Measurements from ENCODE around the gene ADAMTS4.
A peak's percentile ranks its signal among the peaks of the same experiment; 100 is the strongest.

The ADAMTS4 gene

DNA sequence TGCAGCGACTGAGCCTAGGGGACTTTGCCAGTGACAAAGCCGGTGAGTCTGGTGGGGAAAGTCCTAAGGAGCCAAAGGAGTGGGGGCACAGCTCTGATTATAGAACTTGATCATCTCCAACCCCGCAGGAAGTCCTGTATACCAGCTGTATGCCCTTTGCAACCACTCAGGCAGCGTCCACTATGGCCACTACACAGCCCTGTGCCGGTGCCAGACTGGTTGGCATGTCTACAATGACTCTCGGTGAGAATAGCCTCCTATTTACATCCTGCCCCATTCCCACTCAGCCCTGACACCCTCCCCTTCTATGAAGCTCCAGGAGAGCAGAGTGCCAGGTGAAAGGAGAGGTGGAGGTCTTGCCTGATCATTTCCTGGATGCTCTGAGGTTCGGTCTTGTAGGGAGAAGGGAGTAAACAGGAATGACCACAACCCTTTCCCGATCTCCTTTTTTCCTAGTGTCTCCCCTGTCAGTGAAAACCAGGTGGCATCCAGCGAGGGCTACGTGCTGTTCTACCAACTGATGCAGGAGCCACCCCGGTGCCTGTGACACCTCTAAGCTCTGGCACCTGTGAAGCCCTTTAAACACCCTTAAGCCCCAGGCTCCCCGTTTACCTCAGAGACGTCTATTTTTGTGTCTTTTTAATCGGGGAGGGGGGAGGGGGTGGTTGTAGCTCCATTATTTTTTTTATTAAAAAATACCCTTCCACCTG, 33.8 kb downstream of the ADAMTS4 start:
- TF ChIP-seq, protein P1, sequence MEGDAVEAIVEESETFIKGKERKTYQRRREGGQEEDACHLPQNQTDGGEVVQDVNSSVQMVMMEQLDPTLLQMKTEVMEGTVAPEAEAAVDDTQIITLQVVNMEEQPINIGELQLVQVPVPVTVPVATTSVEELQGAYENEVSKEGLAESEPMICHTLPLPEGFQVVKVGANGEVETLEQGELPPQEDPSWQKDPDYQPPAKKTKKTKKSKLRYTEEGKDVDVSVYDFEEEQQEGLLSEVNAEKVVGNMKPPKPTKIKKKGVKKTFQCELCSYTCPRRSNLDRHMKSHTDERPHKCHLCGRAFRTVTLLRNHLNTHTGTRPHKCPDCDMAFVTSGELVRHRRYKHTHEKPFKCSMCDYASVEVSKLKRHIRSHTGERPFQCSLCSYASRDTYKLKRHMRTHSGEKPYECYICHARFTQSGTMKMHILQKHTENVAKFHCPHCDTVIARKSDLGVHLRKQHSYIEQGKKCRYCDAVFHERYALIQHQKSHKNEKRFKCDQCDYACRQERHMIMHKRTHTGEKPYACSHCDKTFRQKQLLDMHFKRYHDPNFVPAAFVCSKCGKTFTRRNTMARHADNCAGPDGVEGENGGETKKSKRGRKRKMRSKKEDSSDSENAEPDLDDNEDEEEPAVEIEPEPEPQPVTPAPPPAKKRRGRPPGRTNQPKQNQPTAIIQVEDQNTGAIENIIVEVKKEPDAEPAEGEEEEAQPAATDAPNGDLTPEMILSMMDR (IDR thresholded peaks at IDR 0.05; ENCODE audit: unreplicated experiment in 3 of 3) = no peak
- peak overlapping the region; percentile 64 to 88 (median 83) for H3K4me3 Mint-ChIP-seq
- no peaks in the 10 kb centered on the region for H3K9me3 Mint-ChIP-seq
- H3K27ac Mint-ChIP-seq = peak overlapping the region; percentile 40 to 93 (median 88)
- no peaks in the 10 kb centered on the region for H3K27me3 Mint-ChIP-seq (ENCODE audit: low read depth)
- H3K36me3 Mint-ChIP-seq (ENCODE audit: low read depth) = peaks cover 41% of the 10 kb centered on the region
- peaks cover 47% of the 10 kb centered on the region for H3K4me1 Mint-ChIP-seq

DNA sequence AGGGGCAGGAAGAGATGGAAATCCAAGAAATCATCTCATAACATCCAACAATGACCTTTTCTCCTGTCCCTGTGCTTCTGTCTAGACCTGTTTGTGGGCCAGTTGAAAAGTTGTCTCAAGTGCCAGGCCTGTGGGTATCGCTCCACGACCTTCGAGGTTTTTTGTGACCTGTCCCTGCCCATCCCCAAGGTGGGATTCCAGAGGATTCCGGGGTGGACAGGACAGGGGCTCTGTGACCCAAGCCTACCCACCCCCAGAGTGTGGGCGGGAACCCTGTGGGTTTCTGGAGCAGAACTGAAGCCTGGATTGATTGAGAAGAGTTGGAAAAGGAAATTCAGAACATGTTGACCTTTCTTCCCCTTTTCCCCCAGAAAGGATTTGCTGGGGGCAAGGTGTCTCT, 35.1 kb downstream of the ADAMTS4 start:
- Mint-ChIP-seq H3K27me3 (ENCODE audit: low read depth) (no peaks in the 10 kb centered on the region), H3K27ac (peak overlapping the region; percentile 0 to 68 (median 5)), H3K4me3 (peak overlapping the region; percentile 29 to 92 (median 45)), H3K36me3 (ENCODE audit: low read depth) (peaks cover 43% of the 10 kb centered on the region), H3K4me1 (peaks cover 55% of the 10 kb centered on the region), H3K9me3 (no peaks in the 10 kb centered on the region)
- TF ChIP-seq, protein P1 (IDR thresholded peaks at IDR 0.05; ENCODE audit: unreplicated experiment in 3 of 3) = no peak

DNA sequence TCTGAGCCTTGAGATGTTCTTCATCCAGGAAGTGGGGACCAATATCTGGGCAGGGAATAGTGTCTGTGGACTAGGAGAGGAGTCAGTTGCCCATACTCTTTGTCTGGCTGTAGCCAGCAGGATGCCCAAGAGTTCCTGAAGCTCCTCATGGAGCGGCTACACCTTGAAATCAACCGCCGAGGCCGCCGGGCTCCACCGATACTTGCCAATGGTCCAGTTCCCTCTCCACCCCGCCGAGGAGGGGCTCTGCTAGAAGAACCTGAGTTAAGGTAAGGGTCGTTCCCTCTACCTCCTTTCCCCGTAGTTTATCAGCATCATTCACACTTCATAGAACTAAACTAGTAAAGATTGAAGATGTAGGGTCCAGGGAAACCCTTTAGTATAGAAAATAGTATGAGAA, 36.0 kb downstream of the ADAMTS4 start:
- Mint-ChIP-seq H3K27me3 (ENCODE audit: low read depth) (no peaks in the 10 kb centered on the region), H3K27ac (peak overlapping the region in 1 of 3 experiments; percentile 5), H3K4me3 (peak overlapping the region; percentile 29 to 92 (median 57)), H3K9me3 (no peaks in the 10 kb centered on the region), H3K4me1 (peaks cover 60% of the 10 kb centered on the region), H3K36me3 (ENCODE audit: low read depth) (peaks cover 50% of the 10 kb centered on the region)
- TF ChIP-seq, protein P1 (IDR thresholded peaks at IDR 0.05; ENCODE audit: unreplicated experiment in 3 of 3) = no peak

DNA sequence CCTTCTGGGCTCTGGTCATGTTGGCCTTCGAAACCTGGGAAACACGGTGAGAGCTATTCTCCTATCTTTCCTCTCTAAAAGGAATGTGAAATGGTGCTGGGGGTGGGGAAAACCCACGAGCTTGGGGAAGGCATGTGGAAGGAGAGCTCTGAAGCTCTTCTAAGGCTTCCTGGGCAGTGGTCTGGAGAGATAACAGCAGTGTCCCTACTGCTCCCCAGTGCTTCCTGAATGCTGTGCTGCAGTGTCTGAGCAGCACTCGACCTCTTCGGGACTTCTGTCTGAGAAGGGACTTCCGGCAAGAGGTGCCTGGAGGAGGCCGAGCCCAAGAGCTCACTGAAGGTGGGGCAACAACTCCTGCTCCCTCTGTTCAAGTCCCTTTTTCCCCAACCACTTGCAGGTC, 36.8 kb downstream of the ADAMTS4 start:
- TF ChIP-seq, protein P1 (IDR thresholded peaks at IDR 0.05; ENCODE audit: unreplicated experiment in 3 of 3) = no peak
- Mint-ChIP-seq H3K36me3 (ENCODE audit: low read depth) (peaks cover 58% of the 10 kb centered on the region), H3K9me3 (no peaks in the 10 kb centered on the region), H3K4me1 (peaks cover 61% of the 10 kb centered on the region), H3K27ac (peak overlapping the region in 1 of 3 experiments; percentile 31), H3K4me3 (peak overlapping the region; percentile 29 to 92 (median 73)), H3K27me3 (ENCODE audit: low read depth) (no peaks in the 10 kb centered on the region)

DNA sequence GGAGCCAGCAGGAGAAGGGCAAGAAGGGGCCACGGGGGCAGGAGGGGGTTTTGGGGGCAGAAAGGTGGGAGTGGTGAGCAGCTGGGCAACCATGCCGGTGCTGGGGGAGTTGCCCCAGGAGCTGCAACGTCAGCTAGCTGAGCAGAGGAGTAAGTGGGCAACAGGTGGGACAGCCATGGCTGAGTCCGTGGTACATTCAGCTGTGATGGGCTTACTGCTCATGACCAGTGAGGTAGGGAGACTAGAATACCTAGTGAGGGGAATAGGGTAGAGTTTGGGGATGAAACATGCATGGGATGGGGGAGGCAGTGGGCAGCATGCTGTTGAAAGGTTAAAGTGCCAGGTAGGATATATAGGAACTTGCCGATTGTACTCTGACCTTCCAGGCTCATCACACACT, 37.2 kb downstream of the ADAMTS4 start:
- TF ChIP-seq, protein P1 (IDR thresholded peaks at IDR 0.05; ENCODE audit: unreplicated experiment in 3 of 3) = no peak
- Mint-ChIP-seq H3K27me3 (ENCODE audit: low read depth) (no peaks in the 10 kb centered on the region), H3K4me3 (peak overlapping the region; percentile 63 to 96 (median 92)), H3K9me3 (no peaks in the 10 kb centered on the region), H3K4me1 (peaks cover 61% of the 10 kb centered on the region), H3K27ac (peak overlapping the region in 1 of 3 experiments; percentile 31), H3K36me3 (ENCODE audit: low read depth) (peaks cover 61% of the 10 kb centered on the region)

DNA sequence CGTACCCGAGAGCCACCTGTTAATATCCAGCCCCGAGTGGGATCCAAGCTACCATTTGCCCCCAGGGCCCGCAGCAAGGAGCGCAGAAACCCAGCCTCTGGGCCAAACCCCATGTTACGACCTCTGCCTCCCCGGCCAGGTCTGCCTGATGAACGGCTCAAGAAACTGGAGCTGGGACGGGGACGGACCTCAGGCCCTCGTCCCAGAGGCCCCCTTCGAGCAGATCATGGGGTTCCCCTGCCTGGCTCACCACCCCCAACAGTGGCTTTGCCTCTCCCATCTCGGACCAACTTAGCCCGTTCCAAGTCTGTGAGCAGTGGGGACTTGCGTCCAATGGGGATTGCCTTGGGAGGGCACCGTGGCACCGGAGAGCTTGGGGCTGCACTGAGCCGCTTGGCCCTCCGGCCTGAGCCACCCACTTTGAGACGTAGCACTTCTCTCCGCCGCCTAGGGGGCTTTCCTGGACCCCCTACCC, 38.1 kb downstream of the ADAMTS4 start:
- TF ChIP-seq, protein P1 (IDR thresholded peaks at IDR 0.05; ENCODE audit: unreplicated experiment in 3 of 3) = no peak
- Mint-ChIP-seq H3K9me3 (no peaks in the 10 kb centered on the region), H3K27ac (peak overlapping the region; percentile 30 to 91 (median 79)), H3K27me3 (ENCODE audit: low read depth) (no peaks in the 10 kb centered on the region), H3K4me1 (peaks cover 53% of the 10 kb centered on the region), H3K36me3 (ENCODE audit: low read depth) (peaks cover 64% of the 10 kb centered on the region), H3K4me3 (peak overlapping the region; percentile 91 to 96 (median 92))
